GM19438 (cell line): ENCODE measurements around the gene TRDMT1.
"Not testable (repeated sequence)": the region's sequence is repeated elsewhere in the genome, so short reads cannot be mapped to it uniquely, and the experiment has no call there.

ENCODE experiments used
- ATAC-seq: cut with Tn5 transposase; IDR thresholded peaks from one replicate; pipeline ENCODE4 v1.9.1; 2021; ENCODE audit warnings: low read depth; ENCODE audit not compliant: unreplicated experiment

Gene TRDMT1

DNA sequence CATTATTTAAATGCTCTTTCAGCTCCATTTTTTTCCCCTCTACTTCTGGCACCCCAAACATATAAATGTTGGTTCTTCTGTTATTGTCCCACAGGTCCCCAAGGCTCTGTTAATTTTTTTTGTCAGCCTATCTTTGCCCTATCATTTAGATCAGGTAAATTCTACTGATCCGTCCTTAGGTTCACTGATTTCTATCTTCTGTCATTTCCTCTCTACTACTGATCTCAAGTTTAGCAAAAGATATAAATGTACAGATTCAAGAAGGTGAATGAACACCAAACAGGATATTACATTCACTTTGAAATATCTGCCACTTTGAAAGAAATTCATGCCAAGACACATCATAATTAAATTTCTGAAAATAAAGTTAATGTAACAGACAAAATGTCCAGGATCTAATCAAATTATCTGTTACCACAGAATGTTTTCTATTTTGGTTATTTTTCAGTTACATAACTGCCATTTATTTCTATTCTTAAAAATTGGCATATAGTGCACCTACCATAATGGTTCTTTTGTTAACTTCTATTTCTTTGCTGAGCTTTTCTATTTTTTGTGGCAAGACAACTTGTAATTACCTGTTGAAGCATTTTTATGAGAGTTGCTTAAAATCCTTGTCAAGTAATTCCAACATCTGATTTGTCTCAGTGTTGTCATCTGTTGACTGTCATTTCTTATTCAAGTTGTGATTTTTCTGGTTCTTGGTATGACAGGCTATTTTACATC lies 59.8 kb downstream of the TRDMT1 start:
- ATAC-seq: no peak

DNA sequence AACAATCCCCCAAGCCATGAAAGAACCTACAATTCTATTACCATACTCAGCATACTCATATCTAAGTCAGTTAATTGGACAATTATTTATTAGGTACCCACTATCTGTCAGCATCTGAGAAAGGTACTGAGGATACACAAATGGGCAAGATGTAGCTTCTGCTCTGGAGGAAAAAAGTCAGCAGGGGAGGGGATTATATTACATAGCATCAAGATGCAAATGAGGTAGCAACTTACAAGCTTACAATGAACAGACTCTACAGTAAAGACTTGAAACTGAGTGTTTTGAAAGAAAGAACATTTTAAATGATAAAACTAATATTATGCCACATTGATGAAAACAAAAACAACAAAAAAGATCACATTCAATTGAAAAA lies 61.1 kb downstream of the TRDMT1 start:
- no peak for ATAC-seq

GRCh38 chr10:17138460-17139042 lies 62.9 kb downstream of the TRDMT1 start:
- no peak for ATAC-seq

GRCh38 chr10:17134737-17135260 lies 66.7 kb downstream of the TRDMT1 start:
- no peak for ATAC-seq

DNA sequence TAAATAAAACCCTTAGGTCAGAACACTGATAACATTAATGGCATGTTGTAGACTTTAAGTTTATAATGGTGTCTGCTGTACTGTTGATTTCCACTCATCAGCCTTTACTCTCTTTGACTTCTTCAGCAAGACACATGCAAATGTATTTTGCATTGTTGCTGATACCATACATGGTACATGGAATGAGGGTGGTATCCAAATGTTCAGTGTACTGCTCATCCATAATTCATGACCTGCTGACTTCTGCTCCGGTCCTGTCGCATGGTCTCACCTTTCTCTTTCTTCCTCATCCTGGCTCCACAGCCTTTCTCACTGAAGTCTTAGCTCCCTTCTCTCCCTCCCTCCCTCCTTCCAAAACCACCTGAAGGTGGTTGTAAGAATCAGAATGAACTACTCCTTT lies 67.2 kb downstream of the TRDMT1 start:
- ATAC-seq: no peak

GRCh38 chr10:17129741-17130140 lies 71.7 kb downstream of the TRDMT1 start, which contains the start of gene CUBN:
Gene CUBN, minus strand, starts transcription at chr10:17129811. Its CDS starts 46 bp downstream, at chr10:17129765.
- no peak for ATAC-seq

GRCh38 chr10:17128261-17128660 lies 73.2 kb downstream of the TRDMT1 start:
- ATAC-seq: no peak

GRCh38 chr10:17126327-17126726 lies 75.1 kb downstream of the TRDMT1 start:
- ATAC-seq: no peak

- ATAC-seq: no peak
Observed at GRCh38 chr10:17125206-17125893, 76.1 kb downstream of the TRDMT1 start.

DNA sequence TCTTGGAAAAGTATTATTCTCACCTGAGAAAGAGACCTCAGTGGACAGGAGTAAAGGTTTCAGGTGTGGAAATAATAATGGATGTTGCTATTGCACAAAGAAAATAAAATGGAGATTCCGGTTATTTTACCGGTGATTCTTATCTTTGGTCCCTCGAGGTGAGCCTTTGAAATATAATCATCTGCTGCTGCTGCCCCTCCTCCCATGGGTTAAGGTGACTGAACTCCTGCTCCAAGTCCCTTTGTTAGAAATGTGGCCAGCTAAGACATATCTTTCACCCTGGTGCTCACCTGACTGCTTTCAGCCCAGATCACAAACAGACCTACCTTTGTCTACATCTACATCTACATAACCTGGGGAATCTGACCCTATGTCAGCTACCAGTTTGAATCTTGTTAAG lies 77.5 kb downstream of the TRDMT1 start:
- ATAC-seq: no peak

- no peak for ATAC-seq
Observed at GRCh38 chr10:17122726-17123661, 78.5 kb downstream of the TRDMT1 start.

DNA sequence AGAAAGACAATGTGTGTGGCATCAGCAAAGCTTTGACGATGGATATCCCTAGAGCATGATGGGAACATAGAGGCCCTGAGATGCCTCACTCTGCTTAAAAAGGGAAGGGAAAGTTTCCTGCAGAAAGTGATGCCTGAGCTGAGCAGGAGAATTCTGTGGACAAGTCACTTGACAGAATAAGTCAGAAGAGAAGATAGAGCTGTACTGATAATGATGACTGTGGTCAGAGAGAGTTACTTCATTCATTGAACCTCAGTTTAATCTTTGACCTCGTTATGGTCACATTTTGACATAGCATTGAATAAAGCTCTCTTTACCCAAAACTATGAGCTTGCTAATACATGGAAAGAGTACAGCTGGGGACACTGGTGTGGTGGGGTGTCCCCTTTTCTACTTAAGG lies 79.4 kb downstream of the TRDMT1 start:
- ATAC-seq: no peak

- ATAC-seq: no peak
Observed at GRCh38 chr10:17120694-17121093, 80.8 kb downstream of the TRDMT1 start.

GRCh38 chr10:17119845-17120244 lies 81.6 kb downstream of the TRDMT1 start:
- ATAC-seq: no peak

- ATAC-seq: no peak
Observed at GRCh38 chr10:17116193-17116592, 85.3 kb downstream of the TRDMT1 start.

DNA sequence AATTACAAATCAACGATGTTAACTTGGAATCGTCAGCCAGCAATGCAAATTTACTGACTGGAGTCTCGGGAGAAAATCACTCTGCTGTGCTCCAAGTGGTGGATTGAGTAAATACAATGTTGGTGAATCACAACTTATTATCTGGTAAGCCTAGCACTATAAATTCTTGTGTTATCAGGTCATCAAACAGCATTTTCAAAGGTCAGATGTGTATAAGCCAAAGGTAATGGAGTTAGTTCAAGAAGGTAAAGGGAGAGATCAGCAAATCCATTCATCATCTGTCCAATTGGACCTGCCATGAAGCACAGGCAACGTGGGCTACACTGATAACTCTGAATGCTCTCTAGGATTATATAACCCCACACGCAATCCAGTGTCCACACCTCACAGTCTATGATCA lies 85.8 kb downstream of the TRDMT1 start:
- no peak for ATAC-seq

DNA sequence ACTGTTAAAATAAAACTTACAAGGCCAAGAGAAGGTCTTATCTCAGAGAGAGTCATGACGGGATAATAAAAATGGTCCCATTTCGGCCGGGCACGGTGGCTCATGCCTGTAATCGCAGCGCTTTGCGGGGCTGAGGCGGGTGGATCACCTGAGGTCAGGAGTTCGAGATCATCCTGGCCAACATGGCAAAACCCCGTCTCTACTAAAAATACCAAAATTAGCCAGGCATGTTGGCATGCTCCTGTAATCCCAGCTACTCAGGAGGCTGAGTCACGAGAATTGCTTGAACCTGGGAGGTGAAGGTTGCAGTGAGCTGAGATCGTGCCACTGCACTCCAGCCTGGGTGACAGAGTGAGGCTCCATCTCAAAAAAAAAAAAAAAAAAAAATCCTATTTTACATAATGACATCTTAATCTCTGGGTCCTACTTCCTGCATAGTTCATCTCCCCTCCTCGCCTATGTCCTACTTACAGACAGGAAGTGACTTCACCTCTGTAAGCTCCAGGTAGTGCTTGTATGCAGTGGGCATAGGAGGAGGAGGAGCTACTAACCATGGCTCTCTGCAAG lies 86.5 kb downstream of the TRDMT1 start:
- not testable (repeated sequence) for ATAC-seq

- no peak for ATAC-seq
Observed at GRCh38 chr10:17113889-17114540, 87.5 kb downstream of the TRDMT1 start.

DNA sequence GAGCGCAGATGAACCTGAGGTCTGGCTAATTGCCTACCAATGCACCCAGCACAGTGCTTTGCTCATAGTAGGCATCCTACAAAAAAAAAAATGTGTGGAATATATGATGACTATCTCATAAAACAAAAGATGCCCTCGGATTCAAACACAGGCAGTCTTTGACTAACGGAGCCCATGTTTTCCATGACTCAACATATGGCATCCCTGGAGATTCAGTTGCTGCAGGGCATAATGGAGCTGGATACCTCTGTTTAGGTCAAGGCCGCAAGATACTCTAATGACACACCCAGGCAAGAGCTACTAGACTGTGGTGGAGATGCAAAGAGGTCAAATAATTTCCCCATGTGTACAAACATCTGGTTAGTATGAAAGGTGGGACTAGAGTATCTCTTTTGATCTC lies 88.1 kb downstream of the TRDMT1 start:
- no peak for ATAC-seq

- no peak for ATAC-seq
Observed at GRCh38 chr10:17112566-17112965, 88.9 kb downstream of the TRDMT1 start.
